Nasal cavity respiratory epithelium epithelial cell of viscerocranial mucosa (primary cell): Measurements from ENCODE around the gene LRP1B. TPM values are rescaled to one million over a fixed set of nuclear protein-coding genes. Genes with fewer than 3 reads are reported as not detected.

Experiments
- total RNA-seq: library from RNA; depleted of rRNA; stranded (reverse); fragments of >200 nt; gene quantifications from 2 replicates; pipeline ENCODE4 v1.2.3, GENCODE V29; 2014

Gene LRP1B
- total RNA-seq = under 0.01 and 0.28 TPM in 2 replicates

GRCh38 chr2:142131010-142131669 is at the start of gene LRP1B:
Gene LRP1B (minus strand): TSS chr2:142131016. CDS start chr2:142130729, 287 bp downstream.

